Fibroblast of lung (primary cell): Measurements from ENCODE around the gene NAGLU. TPM values are rescaled to one million over a fixed set of nuclear protein-coding genes. Genes with fewer than 3 reads are reported as not detected.

Experiments used
- DNase-seq, 2 donors: peaks; one replicate each; pipeline versions ENCODE4 v3.0.0 to v3.0.0-alpha.2; 2010; ENCODE audit warnings: low read depth in 2 of 2
- H2AFZ ChIP-seq: 2 replicates; pipeline ENCODE4 v1.5.1; 2012; ENCODE audit warnings: low read length, control low read depth, inconsistent platforms
- H3K27ac ChIP-seq: 2 replicates; pipeline ENCODE4 v1.5.1; 2011; ENCODE audit warnings: low read length, control low read depth; ENCODE audit not compliant: insufficient read depth
- H3K27me3 ChIP-seq: 2 replicates; pipeline ENCODE4 v1.5.1; 2011; ENCODE audit warnings: mild to moderate bottlenecking, low read length; ENCODE audit not compliant: control insufficient read depth, insufficient read depth
- H3K36me3 ChIP-seq: 2 replicates; pipeline ENCODE4 v1.5.1; 2011; ENCODE audit warnings: low read length; ENCODE audit not compliant: control insufficient read depth, insufficient read depth
- H3K4me1 ChIP-seq: 2 replicates; pipeline ENCODE4 v1.5.1; 2011; ENCODE audit warnings: low read length; ENCODE audit not compliant: control insufficient read depth, insufficient read depth; ENCODE audit errors: extremely low read depth
- H3K4me2 ChIP-seq: 2 replicates; pipeline ENCODE4 v1.5.1; 2011; ENCODE audit warnings: low read length, control low read depth; ENCODE audit not compliant: insufficient read depth; ENCODE audit errors: extremely low read depth
- H3K4me3 ChIP-seq, 4 experiments: fragments of 200-600 bp in 1 of 4; sonication (generic) in 1 of 4; replicated peaks in 1 of 4; 2 replicates each; pipeline ENCODE4 v1.5.1; 2011 to 2016; ENCODE audit warnings: low read length in 4 of 4, low read depth in 3 of 4, mild to moderate bottlenecking in 3 of 4, control low read depth in 2 of 4, inconsistent platforms in 1 of 4, mixed read lengths in 1 of 4; ENCODE audit not compliant: insufficient read depth in 1 of 4; ENCODE audit errors: control extremely low read depth in 1 of 4
- H3K79me2 ChIP-seq: 2 replicates; pipeline ENCODE4 v1.5.1; 2012; ENCODE audit warnings: mild to moderate bottlenecking, low read length, inconsistent platforms; ENCODE audit not compliant: control insufficient read depth, insufficient read depth
- H3K9ac ChIP-seq: 2 replicates; pipeline ENCODE4 v1.5.1; 2011; ENCODE audit warnings: mild to moderate bottlenecking, low read length, control low read depth; ENCODE audit not compliant: insufficient read depth
- H3K9me3 ChIP-seq: 2 replicates; pipeline ENCODE4 v1.5.1; 2012; ENCODE audit warnings: low read depth, low read length; ENCODE audit not compliant: control insufficient read depth, insufficient read depth
- H4K20me1 ChIP-seq: 2 replicates; pipeline ENCODE4 v1.5.1; 2011; ENCODE audit warnings: low read length; ENCODE audit not compliant: control insufficient read depth, insufficient read depth; ENCODE audit errors: extremely low read depth
- EZH2 ChIP-seq: IDR thresholded peaks from 2 replicates; pipeline ENCODE4 v1.5.1; 2012; ENCODE audit warnings: low read length, control low read depth, mild to moderate bottlenecking; ENCODE audit errors: missing control alignments
- polyA minus RNA-seq: library from RNA; depleted of rRNA, polyadenylated mRNA; stranded (reverse); fragments of >200 nt; gene quantifications from 2 replicates; pipeline ENCODE4 v1.2.3, GENCODE V29; 2011; ENCODE audit warnings: low replicate concordance
- polyA plus RNA-seq, 2 donors: library from polyadenylated mRNA; depleted of rRNA in 1 of 2; stranded (reverse) in 1 of 2; unstranded in 1 of 2; fragments of >200 nt; gene quantifications; 2 replicates each; pipeline ENCODE4 v1.2.1, GENCODE V29; 2011 to 2012; ENCODE audit warnings: missing spikeins in 1 of 2
- total RNA-seq: library from RNA; depleted of rRNA; stranded (reverse); fragments of >200 nt; gene quantifications from 2 replicates; pipeline ENCODE4 v1.2.1, GENCODE V29; 2014
- TF ChIP-seq, protein P1 (sequence below), 2 donors: IDR thresholded peaks in 1 of 2; conservative IDR thresholded peaks in 1 of 2; 1 replicate in 1 of 2; 2 replicates in 1 of 2; pipeline ENCODE4 v1.5.1; 2011 to 2012; ENCODE audit warnings: low read length in 2 of 2, control low read depth in 1 of 2, inconsistent platforms in 1 of 2, low read depth in 1 of 2, mild to moderate bottlenecking in 1 of 2

NAGLU gene
- total RNA-seq (22.3 and 31.9 TPM in 2 replicates), polyA plus RNA-seq (18.5 and 19.5 TPM in 2 replicates), polyA minus RNA-seq (29.5 and 45.2 TPM in 2 replicates)
- 28.9 and 33.2 TPM in 2 replicates for polyA plus RNA-seq (2012)

GRCh38 chr17:42536048-42536371 lies at the start of gene NAGLU:
Gene NAGLU, plus strand, starts transcription at chr17:42536241. Its CDS starts 32 bp downstream, at chr17:42536273.
- Histone ChIP-seq H3K79me2 (peaks cover 9% of the 10 kb centered on the region), H3K4me2 (peak within 1 kb of the TSS; percentile 89), H3K9me3 (no peaks in the 10 kb centered on the region), H3K27me3 (no peaks in the 10 kb centered on the region), H3K4me3 (peak within 1 kb of the TSS; percentile 76 to 85 (median 78)), H3K36me3 (peaks cover 12% of the 10 kb centered on the region), H2AFZ (peak within 1 kb of the TSS; percentile 60), H3K4me1 (peaks cover 13% of the 10 kb centered on the region), H3K27ac (peak within 1 kb of the TSS; percentile 70), H3K9ac (peak within 1 kb of the TSS; percentile 82), H4K20me1 (no peaks in the 10 kb centered on the region)
- peak; percentile 76 to 88 for DNase-seq
- TF ChIP-seq, protein P1, sequence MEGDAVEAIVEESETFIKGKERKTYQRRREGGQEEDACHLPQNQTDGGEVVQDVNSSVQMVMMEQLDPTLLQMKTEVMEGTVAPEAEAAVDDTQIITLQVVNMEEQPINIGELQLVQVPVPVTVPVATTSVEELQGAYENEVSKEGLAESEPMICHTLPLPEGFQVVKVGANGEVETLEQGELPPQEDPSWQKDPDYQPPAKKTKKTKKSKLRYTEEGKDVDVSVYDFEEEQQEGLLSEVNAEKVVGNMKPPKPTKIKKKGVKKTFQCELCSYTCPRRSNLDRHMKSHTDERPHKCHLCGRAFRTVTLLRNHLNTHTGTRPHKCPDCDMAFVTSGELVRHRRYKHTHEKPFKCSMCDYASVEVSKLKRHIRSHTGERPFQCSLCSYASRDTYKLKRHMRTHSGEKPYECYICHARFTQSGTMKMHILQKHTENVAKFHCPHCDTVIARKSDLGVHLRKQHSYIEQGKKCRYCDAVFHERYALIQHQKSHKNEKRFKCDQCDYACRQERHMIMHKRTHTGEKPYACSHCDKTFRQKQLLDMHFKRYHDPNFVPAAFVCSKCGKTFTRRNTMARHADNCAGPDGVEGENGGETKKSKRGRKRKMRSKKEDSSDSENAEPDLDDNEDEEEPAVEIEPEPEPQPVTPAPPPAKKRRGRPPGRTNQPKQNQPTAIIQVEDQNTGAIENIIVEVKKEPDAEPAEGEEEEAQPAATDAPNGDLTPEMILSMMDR (conservative IDR thresholded peaks at IDR 0.05 in 1 of 2, IDR thresholded peaks at IDR 0.05 in 1 of 2; ENCODE audit: low read depth in 1 of 2, low read length in 2 of 2) = no peak
- TF ChIP-seq EZH2 = no peak

- Histone ChIP-seq H3K27ac (no peak overlapping the region), H3K79me2 (no peaks in the 10 kb centered on the region), H3K4me3 (no peak overlapping the region), H3K27me3 (no peaks in the 10 kb centered on the region), H3K4me2 (no peak overlapping the region), H3K36me3 (peaks cover 9% of the 10 kb centered on the region), H4K20me1 (no peaks in the 10 kb centered on the region), H2AFZ (no peak overlapping the region), H3K9me3 (no peaks in the 10 kb centered on the region), H3K4me1 (no peaks in the 10 kb centered on the region), H3K9ac (no peak overlapping the region)
- TF ChIP-seq, protein P1 (conservative IDR thresholded peaks at IDR 0.05 in 1 of 2, IDR thresholded peaks at IDR 0.05 in 1 of 2; ENCODE audit: low read depth in 1 of 2, low read length in 2 of 2) = no peak
- no peak for TF ChIP-seq EZH2
- no peak for DNase-seq
Measured at GRCh38 chr17:42488032-42488431, 48.0 kb upstream of the NAGLU start.

DNA sequence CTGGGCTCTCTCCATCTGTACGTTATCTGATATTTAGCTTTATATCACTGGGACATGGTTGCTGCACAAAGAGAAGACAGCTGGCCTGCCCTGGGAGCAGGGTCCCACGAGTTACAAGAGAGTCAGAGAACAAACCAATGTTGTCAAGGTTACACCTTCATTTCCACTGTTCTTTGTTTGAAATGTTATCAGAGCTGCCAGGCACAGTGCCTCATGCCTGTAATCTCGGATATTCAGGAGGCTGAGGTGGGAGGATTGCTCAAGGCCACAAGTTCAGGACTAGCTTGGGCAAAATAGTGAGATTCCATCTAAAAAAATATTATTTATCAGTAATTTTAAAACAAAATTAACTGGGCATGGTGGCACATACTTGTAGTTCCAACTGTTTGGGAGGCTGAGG lies 42.7 kb upstream of the NAGLU start:
- H3K27ac ChIP-seq = no peak overlapping the region
- TF ChIP-seq, protein P1 (conservative IDR thresholded peaks at IDR 0.05 in 1 of 2, IDR thresholded peaks at IDR 0.05 in 1 of 2; ENCODE audit: low read depth in 1 of 2, low read length in 2 of 2) = no peak
- no peak for TF ChIP-seq EZH2
- H3K4me2 ChIP-seq = no peak overlapping the region
- H3K9ac ChIP-seq = no peak overlapping the region
- H3K36me3 ChIP-seq = no peaks in the 10 kb centered on the region
- H4K20me1 ChIP-seq = no peaks in the 10 kb centered on the region
- no peaks in the 10 kb centered on the region for H3K4me1 ChIP-seq
- no peak for DNase-seq
- H3K4me3 ChIP-seq = no peak overlapping the region
- H3K27me3 ChIP-seq = no peaks in the 10 kb centered on the region
- no peaks in the 10 kb centered on the region for H3K79me2 ChIP-seq
- no peak overlapping the region for H2AFZ ChIP-seq
- H3K9me3 ChIP-seq = no peaks in the 10 kb centered on the region
